C1 segment of cervical spinal cord (tissue), 14 donors: ENCODE data around the gene MED12L.

Source experiments
- DNase-seq, 14 donors: peaks; one replicate each; lab custom pipeline; 2025; lab: John Stamatoyannopoulos, UW

Gene MED12L

GRCh38 chr3:151171145-151171757, 85.8 kb downstream of the MED12L start:
- peak in 2 of 14 donors; percentile 5 to 8 for DNase-seq

- no peak for DNase-seq
Observed at GRCh38 chr3:151174351-151174750, 88.9 kb downstream of the MED12L start.

- DNase-seq, result no peak
Observed at GRCh38 chr3:151175952-151176351, 90.5 kb downstream of the MED12L start.

- no peak for DNase-seq
Observed at GRCh38 chr3:151178208-151178845, 92.9 kb downstream of the MED12L start.

- DNase-seq, result no peak
Observed at GRCh38 chr3:151182349-151183079, 97.0 kb downstream of the MED12L start.

- DNase-seq, result no peak
Observed at GRCh38 chr3:151183265-151183671, 97.8 kb downstream of the MED12L start.

GRCh38 chr3:151191095-151191494, 105.6 kb downstream of the MED12L start:
- DNase-seq, result no peak

- DNase-seq, result no peak
Observed at GRCh38 chr3:151192545-151192944, 107.1 kb downstream of the MED12L start.

- DNase-seq, result no peak
Observed at GRCh38 chr3:151195826-151196225, 110.4 kb downstream of the MED12L start.

GRCh38 chr3:151196434-151196833, 111.0 kb downstream of the MED12L start:
- no peak for DNase-seq

- DNase-seq, result no peak
Observed at GRCh38 chr3:151197228-151197627, 111.8 kb downstream of the MED12L start.

GRCh38 chr3:151197981-151198767, 112.7 kb downstream of the MED12L start:
- no peak for DNase-seq

- DNase-seq, result no peak
Observed at GRCh38 chr3:151198849-151199248, 113.4 kb downstream of the MED12L start.

- no peak for DNase-seq
Observed at GRCh38 chr3:151199554-151200438, 114.3 kb downstream of the MED12L start.

GRCh38 chr3:151200586-151200985, 115.1 kb downstream of the MED12L start:
- DNase-seq, result no peak

- no peak for DNase-seq
Observed at GRCh38 chr3:151201051-151201730, 115.7 kb downstream of the MED12L start.

GRCh38 chr3:151203051-151203420, 117.6 kb downstream of the MED12L start, which contains the start of gene GPR171:
TSS of gene GPR171 (minus strand) at chr3:151203216. CDS start at chr3:151199386, 3,830 bp downstream.
- DNase-seq, result no peak

- no peak for DNase-seq
Observed at GRCh38 chr3:151204530-151205402, 119.3 kb downstream of the MED12L start.

- no peak for DNase-seq
Observed at GRCh38 chr3:151205482-151205881, 120.0 kb downstream of the MED12L start.
